Neutrophil (primary cell): ENCODE data around the gene SPRY1.

Experiments
- H3K27ac ChIP-seq: fragments of 200-600 bp; sonication (generic); 2 replicates; pipeline ENCODE4 v1.5.1; 2016; ENCODE audit warnings: mild to moderate bottlenecking, moderate library complexity
- H3K27me3 ChIP-seq: fragments of 200-600 bp; sonication (generic); 2 replicates; pipeline ENCODE4 v1.6.0; 2016; ENCODE audit warnings: mild to moderate bottlenecking
- H3K36me3 ChIP-seq: fragments of 200-600 bp; sonication (generic); 2 replicates; pipeline ENCODE4 v1.5.1; 2017
- H3K4me1 ChIP-seq, 2 experiments: fragments of 200-600 bp in 1 of 2; sonication (generic) in 1 of 2; 1 replicate in 1 of 2; 2 replicates in 1 of 2; pipeline versions ENCODE4 v1.5.1 to v1.6.1; 2013 to 2016; ENCODE audit warnings: low read depth in 1 of 2, low read length in 1 of 2, mild to moderate bottlenecking in 1 of 2, moderate library complexity in 1 of 2; ENCODE audit not compliant: control insufficient read depth in 1 of 2, insufficient read depth in 1 of 2
- H3K4me3 ChIP-seq, 2 experiments: fragments of 200-600 bp in 1 of 2; sonication (generic) in 1 of 2; 1 replicate in 1 of 2; 2 replicates in 1 of 2; pipeline ENCODE4 v1.5.1; 2013 to 2016; ENCODE audit warnings: low read depth in 1 of 2, low read length in 1 of 2, mild to moderate bottlenecking in 1 of 2, moderate library complexity in 1 of 2
- H3K9me3 ChIP-seq: fragments of 200-600 bp; sonication (generic); 2 replicates; pipeline ENCODE4 v1.5.1; 2016
- CTCF ChIP-seq: fragments of 200-600 bp; sonication (generic); IDR thresholded peaks from 2 replicates; pipeline ENCODE4 v1.5.1; 2016; ENCODE audit warnings: antibody characterized with exemption

Gene SPRY1

GRCh38 chr4:123399627-123400358, 3.2 kb downstream of the SPRY1 start:
- H3K9me3 ChIP-seq: no peaks in the 10 kb centered on the region
- no peak overlapping the region for H3K27ac ChIP-seq
- peaks cover 29 to 37% of the 10 kb centered on the region in 2 experiments for H3K4me1 ChIP-seq
- H3K27me3 ChIP-seq: peaks cover 45% of the 10 kb centered on the region
- TF ChIP-seq CTCF: no peak
- no peaks in the 10 kb centered on the region for H3K36me3 ChIP-seq
- H3K4me3 ChIP-seq: peak overlapping the region; percentile 65 to 73

GRCh38 chr4:123401271-123402120, 4.9 kb downstream of the SPRY1 start:
- no peak overlapping the region for H3K4me3 ChIP-seq

DNA sequence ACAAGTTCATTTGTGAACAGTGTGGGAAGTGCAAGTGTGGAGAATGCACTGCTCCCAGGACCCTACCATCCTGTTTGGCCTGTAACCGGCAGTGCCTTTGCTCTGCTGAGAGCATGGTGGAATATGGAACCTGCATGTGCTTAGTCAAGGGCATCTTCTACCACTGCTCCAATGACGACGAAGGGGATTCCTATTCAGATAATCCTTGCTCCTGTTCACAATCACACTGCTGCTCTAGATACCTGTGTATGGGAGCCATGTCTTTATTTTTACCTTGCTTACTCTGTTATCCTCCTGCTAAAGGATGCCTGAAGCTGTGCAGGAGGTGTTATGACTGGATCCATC, 5.5 kb downstream of the SPRY1 start:
- Histone ChIP-seq H3K27me3 (peaks cover 37% of the 10 kb centered on the region), H3K9me3 (no peaks in the 10 kb centered on the region), H3K4me3 (no peak overlapping the region), H3K36me3 (no peaks in the 10 kb centered on the region), H3K4me1 (peaks cover 21 to 29% of the 10 kb centered on the region in 2 experiments), H3K27ac (no peak overlapping the region)
- TF ChIP-seq CTCF: no peak

More at GRCh38 chr4:123401271-123402120, 4.9 kb downstream of the SPRY1 start:
- Histone ChIP-seq H3K27me3 (peaks cover 43% of the 10 kb centered on the region), H3K27ac (no peak overlapping the region), H3K36me3 (no peaks in the 10 kb centered on the region), H3K9me3 (no peaks in the 10 kb centered on the region), H3K4me1 (peaks cover 27 to 35% of the 10 kb centered on the region in 2 experiments)
- TF ChIP-seq CTCF: no peak

GRCh38 chr4:123403080-123403604, 6.5 kb downstream of the SPRY1 start:
- no peak for TF ChIP-seq CTCF
- Histone ChIP-seq H3K27me3 (peaks cover 27% of the 10 kb centered on the region), H3K4me1 (peaks cover 17 to 19% of the 10 kb centered on the region in 2 experiments), H3K27ac (no peak overlapping the region), H3K4me3 (no peak overlapping the region), H3K36me3 (no peaks in the 10 kb centered on the region), H3K9me3 (no peaks in the 10 kb centered on the region)

- no peaks in the 10 kb centered on the region for H3K36me3 ChIP-seq
- H3K9me3 ChIP-seq: no peaks in the 10 kb centered on the region
- peaks cover 5 to 8% of the 10 kb centered on the region in 2 experiments for H3K4me1 ChIP-seq
- TF ChIP-seq CTCF: no peak
- no peak overlapping the region for H3K4me3 ChIP-seq
- peaks cover 13% of the 10 kb centered on the region for H3K27me3 ChIP-seq
- H3K27ac ChIP-seq: no peak overlapping the region
These were observed 7.9 kb downstream of the SPRY1 start for GRCh38 chr4:123404533-123404932.
